ENCODE results near the gene DPY19L3. TPM values are rescaled to one million over a fixed set of nuclear protein-coding genes. Genes with fewer than 3 reads are reported as not detected.
A peak's percentile ranks its signal among the peaks of the same experiment; 100 is the strongest.

The DPY19L3 gene
- total RNA-seq, 1 donor from 2014 or later = 70.3 TPM

GRCh38 chr19:32404933-32405430 lies 588 bp upstream of the DPY19L3 start:
- no peak for TF ChIP-seq CTCF (IDR thresholded peaks at IDR 0.05)
- Mint-ChIP-seq H3K4me3 (ENCODE audit: unreplicated experiment) (peak overlapping the region; percentile 85), H3K4me1 (ENCODE audit: low read depth) (peaks cover 38% of the 10 kb centered on the region), H3K27ac (ENCODE audit: unreplicated experiment) (peak overlapping the region; percentile 96), H3K9me3 (ENCODE audit: low read depth) (no peaks in the 10 kb centered on the region), H3K36me3 (ENCODE audit: low read depth) (peaks cover 9% of the 10 kb centered on the region), H3K27me3 (ENCODE audit: low read depth) (no peaks in the 10 kb centered on the region)
- DNase-seq (ENCODE audit: low spot score) = no peak

- Mint-ChIP-seq H3K4me1 (ENCODE audit: low read depth) (peaks cover 38% of the 10 kb centered on the region), H3K36me3 (ENCODE audit: low read depth) (peaks cover 15% of the 10 kb centered on the region), H3K27ac (ENCODE audit: unreplicated experiment) (peak overlapping the region; percentile 82), H3K27me3 (ENCODE audit: low read depth) (no peaks in the 10 kb centered on the region), H3K9me3 (ENCODE audit: low read depth) (no peaks in the 10 kb centered on the region), H3K4me3 (ENCODE audit: unreplicated experiment) (peak overlapping the region; percentile 81)
- TF ChIP-seq CTCF (IDR thresholded peaks at IDR 0.05) = no peak
- DNase-seq (ENCODE audit: low spot score) = no peak
These were observed 812 bp downstream of the DPY19L3 start for GRCh38 chr19:32406161-32407003.

GRCh38 chr19:32407004-32407992 lies 1.7 kb downstream of the DPY19L3 start:
- H3K27ac Mint-ChIP-seq (ENCODE audit: unreplicated experiment) = peak overlapping the region; percentile 82
- peaks cover 38% of the 10 kb centered on the region for H3K4me1 Mint-ChIP-seq (ENCODE audit: low read depth)
- peaks cover 19% of the 10 kb centered on the region for H3K36me3 Mint-ChIP-seq (ENCODE audit: low read depth)
- no peak for TF ChIP-seq CTCF (IDR thresholded peaks at IDR 0.05)
- no peaks in the 10 kb centered on the region for H3K27me3 Mint-ChIP-seq (ENCODE audit: low read depth)
- DNase-seq (ENCODE audit: low spot score) = no peak
- no peaks in the 10 kb centered on the region for H3K9me3 Mint-ChIP-seq (ENCODE audit: low read depth)
- peak overlapping the region; percentile 81 for H3K4me3 Mint-ChIP-seq (ENCODE audit: unreplicated experiment)

- no peak for TF ChIP-seq CTCF (IDR thresholded peaks at IDR 0.05)
- H3K9me3 Mint-ChIP-seq (ENCODE audit: low read depth) = no peaks in the 10 kb centered on the region
- no peak overlapping the region for H3K4me3 Mint-ChIP-seq (ENCODE audit: unreplicated experiment)
- H3K27ac Mint-ChIP-seq (ENCODE audit: unreplicated experiment) = no peak overlapping the region
- H3K4me1 Mint-ChIP-seq (ENCODE audit: low read depth) = peaks cover 10% of the 10 kb centered on the region
- peaks cover 39% of the 10 kb centered on the region for H3K36me3 Mint-ChIP-seq (ENCODE audit: low read depth)
- DNase-seq (ENCODE audit: low spot score) = no peak
- no peaks in the 10 kb centered on the region for H3K27me3 Mint-ChIP-seq (ENCODE audit: low read depth)
These were observed 9.7 kb downstream of the DPY19L3 start for GRCh38 chr19:32415246-32415645.

- H3K9me3 Mint-ChIP-seq (ENCODE audit: low read depth) = no peaks in the 10 kb centered on the region
These were observed 10.1 kb downstream of the DPY19L3 start for GRCh38 chr19:32415669-32416068.

More at GRCh38 chr19:32415669-32416068, 10.1 kb downstream of the DPY19L3 start:
- TF ChIP-seq CTCF (IDR thresholded peaks at IDR 0.05) = no peak
- H3K27me3 Mint-ChIP-seq (ENCODE audit: low read depth) = no peaks in the 10 kb centered on the region
- peaks cover 39% of the 10 kb centered on the region for H3K36me3 Mint-ChIP-seq (ENCODE audit: low read depth)
- peaks cover 10% of the 10 kb centered on the region for H3K4me1 Mint-ChIP-seq (ENCODE audit: low read depth)
- no peak overlapping the region for H3K4me3 Mint-ChIP-seq (ENCODE audit: unreplicated experiment)
- DNase-seq (ENCODE audit: low spot score) = no peak
- H3K27ac Mint-ChIP-seq (ENCODE audit: unreplicated experiment) = no peak overlapping the region

Measured in chondrocyte (in vitro differentiated cells).